ENCODE results near the gene NEK1. TPM values are rescaled to one million over a fixed set of nuclear protein-coding genes. Genes with fewer than 3 reads are reported as not detected.
A peak's percentile ranks its signal among the peaks of the same experiment; 100 is the strongest.

The NEK1 gene
- total RNA-seq, 1 experiment from 2014 or later: 12.3 TPM

DNA sequence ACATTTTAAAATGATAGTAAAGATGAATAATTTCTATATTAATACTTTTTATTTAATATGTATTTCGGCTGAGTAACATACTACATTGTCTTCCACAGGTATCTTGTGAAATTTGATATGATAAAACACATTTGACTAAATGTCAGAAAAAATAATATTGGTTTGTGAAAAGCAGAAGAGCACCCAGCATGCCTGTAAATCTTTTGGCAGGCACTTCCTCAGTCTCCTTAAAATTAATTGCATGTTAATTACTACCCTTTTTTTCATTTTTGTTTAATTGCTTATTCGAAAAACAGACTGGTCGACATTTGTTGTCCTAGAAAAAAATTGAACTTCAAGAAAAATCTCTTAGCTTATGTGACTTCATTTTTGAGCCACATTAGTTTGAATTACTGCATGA, 48.5 kb upstream of the NEK1 start:
- no peaks in the 10 kb centered on the region for H3K27me3 ChIP-seq (ENCODE audit: insufficient read depth, low read length)
- H3K14ac ChIP-seq (ENCODE audit: insufficient read depth, low read length): no peak overlapping the region
- no peak for DNase-seq
- H3K79me2 ChIP-seq (ENCODE audit: insufficient read depth, low read length): no peaks in the 10 kb centered on the region
- no peak overlapping the region for H3K56ac ChIP-seq (ENCODE audit: insufficient read length, low read depth, low read length)
- peaks cover 2% of the 10 kb centered on the region for H3K23me2 ChIP-seq (ENCODE audit: insufficient read length, low read depth, low read length, poor library complexity, severe bottlenecking)
- no peak overlapping the region for H3K27ac ChIP-seq (ENCODE audit: insufficient read length, low read depth, low read length)
- H2BK12ac ChIP-seq (ENCODE audit: insufficient read length, low read depth, low read length): no peak overlapping the region
- H4K5ac ChIP-seq (ENCODE audit: insufficient read length, low read depth, low read length): no peak overlapping the region
- no peak overlapping the region for H2AK5ac ChIP-seq (ENCODE audit: insufficient read length, low read length)
- H3K4me2 ChIP-seq (ENCODE audit: insufficient read depth, insufficient read length, low read length): peak overlapping the region; percentile 84
- WGBS (ENCODE audit: extremely low coverage, insufficient read length, low lambda C conversion rate): no CpG with 5 or more reads among the region's 3 CpGs
- Mint-ChIP-seq H3K27ac (peak overlapping the region in 1 of 3 experiments; percentile 99; a peak in 2 of 7 replicates), H3K36me3 (ENCODE audit: insufficient read depth in 1 of 3, low read depth in 3 of 3) (peaks cover 0 to 8% (median 3%) of the 10 kb centered on the region in 3 experiments; a peak in 3 of 7 replicates), H3K4me3 (no peak overlapping the region), H3K27me3 (ENCODE audit: low read depth) (no peaks in the 10 kb centered on the region), H3K4me1 (peaks cover 21 to 30% of the 10 kb centered on the region in 2 experiments), H3K9me3 (no peaks in the 10 kb centered on the region)
- H3K9me3 ChIP-seq (ENCODE audit: control insufficient read depth, low read depth, low read length): no peaks in the 10 kb centered on the region
- no peak overlapping the region for H4K91ac ChIP-seq (ENCODE audit: insufficient read length, low read depth, low read length)
- no peak overlapping the region for H2BK5ac ChIP-seq (ENCODE audit: insufficient read length, low read length)
- H3K9ac ChIP-seq (ENCODE audit: extremely low read depth, insufficient read length, low read length): no peak overlapping the region
- H3K23ac ChIP-seq (ENCODE audit: insufficient read length, low read depth, low read length): no peak overlapping the region
- no peak overlapping the region for H3T11ph ChIP-seq (ENCODE audit: low read length)
- TF ChIP-seq, protein P1, sequence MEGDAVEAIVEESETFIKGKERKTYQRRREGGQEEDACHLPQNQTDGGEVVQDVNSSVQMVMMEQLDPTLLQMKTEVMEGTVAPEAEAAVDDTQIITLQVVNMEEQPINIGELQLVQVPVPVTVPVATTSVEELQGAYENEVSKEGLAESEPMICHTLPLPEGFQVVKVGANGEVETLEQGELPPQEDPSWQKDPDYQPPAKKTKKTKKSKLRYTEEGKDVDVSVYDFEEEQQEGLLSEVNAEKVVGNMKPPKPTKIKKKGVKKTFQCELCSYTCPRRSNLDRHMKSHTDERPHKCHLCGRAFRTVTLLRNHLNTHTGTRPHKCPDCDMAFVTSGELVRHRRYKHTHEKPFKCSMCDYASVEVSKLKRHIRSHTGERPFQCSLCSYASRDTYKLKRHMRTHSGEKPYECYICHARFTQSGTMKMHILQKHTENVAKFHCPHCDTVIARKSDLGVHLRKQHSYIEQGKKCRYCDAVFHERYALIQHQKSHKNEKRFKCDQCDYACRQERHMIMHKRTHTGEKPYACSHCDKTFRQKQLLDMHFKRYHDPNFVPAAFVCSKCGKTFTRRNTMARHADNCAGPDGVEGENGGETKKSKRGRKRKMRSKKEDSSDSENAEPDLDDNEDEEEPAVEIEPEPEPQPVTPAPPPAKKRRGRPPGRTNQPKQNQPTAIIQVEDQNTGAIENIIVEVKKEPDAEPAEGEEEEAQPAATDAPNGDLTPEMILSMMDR (conservative IDR thresholded peaks at IDR 0.05): no peak
- H3K79me1 ChIP-seq (ENCODE audit: insufficient read depth, low read depth, low read length, poor library complexity, severe bottlenecking): peaks cover 2% of the 10 kb centered on the region
- H3K4ac ChIP-seq (ENCODE audit: low read depth, low read length): no peak overlapping the region
- no peak overlapping the region for H2BK15ac ChIP-seq (ENCODE audit: low read depth, low read length)
- no peaks in the 10 kb centered on the region for H3K4me1 ChIP-seq (ENCODE audit: insufficient read depth, low read length)
- no peak overlapping the region for H2AFZ ChIP-seq (ENCODE audit: low read length)
- H2BK20ac ChIP-seq (ENCODE audit: low read depth, low read length, poor library complexity, severe bottlenecking): no peak overlapping the region
- H4K20me1 ChIP-seq (ENCODE audit: control insufficient read depth, insufficient read depth, insufficient read length): no peaks in the 10 kb centered on the region
- no peak overlapping the region for H3K18ac ChIP-seq (ENCODE audit: insufficient read length, low read depth, low read length)
- H2BK120ac ChIP-seq (ENCODE audit: low read depth, low read length, poor library complexity, severe bottlenecking): no peak overlapping the region
- no peak overlapping the region for H4K8ac ChIP-seq (replicated peaks; ENCODE audit: insufficient read length, low read depth, low read length)

Data from H9 (cell line).